BLaER1 treated with 17β-estradiol and CSF1 and Interleukin-3, amounts not matched to agents 10 nM and 100 nM (cell line): ENCODE data around the gene NSG1.
"Not testable (repeated sequence)": the region's sequence is repeated elsewhere in the genome, so short reads cannot be mapped to it uniquely, and the experiment has no call there.

Experiments used
- H3K27ac ChIP-seq, 11 experiments: shearing (Covaris generic); formaldehyde crosslinking; 2 replicates each; pipeline ENCODE4 v1.8.1; 2022
- H3K27me3 ChIP-seq, 11 experiments: shearing (Covaris generic); formaldehyde crosslinking; 2 replicates each; pipeline ENCODE4 v1.8.1; 2022
- H3K36me3 ChIP-seq, 11 experiments: shearing (Covaris generic); formaldehyde crosslinking; 2 replicates each; pipeline ENCODE4 v1.8.1; 2022
- H3K4me1 ChIP-seq, 10 experiments: shearing (Covaris generic); formaldehyde crosslinking; 2 replicates each; pipeline ENCODE4 v1.8.1; 2022
- H3K4me2 ChIP-seq, 11 experiments: shearing (Covaris generic); formaldehyde crosslinking; 2 replicates each; pipeline ENCODE4 v1.8.1; 2022
- H3K4me3 ChIP-seq, 10 experiments: shearing (Covaris generic); formaldehyde crosslinking; 2 replicates each; pipeline ENCODE4 v1.8.1; 2022
- H3K9ac ChIP-seq, 11 experiments: shearing (Covaris generic); formaldehyde crosslinking; 2 replicates each; pipeline ENCODE4 v1.8.1; 2022
- H3K9me3 ChIP-seq, 11 experiments: shearing (Covaris generic); formaldehyde crosslinking; replicated peaks in 1 of 11; 2 replicates each; pipeline ENCODE4 v1.8.1; 2022
- H4K20me1 ChIP-seq, 11 experiments: shearing (Covaris generic); formaldehyde crosslinking; 2 replicates each; pipeline ENCODE4 v1.8.1; 2022
- Cebpa-rat ChIP-seq, 11 experiments: shearing (Covaris generic); IDR thresholded peaks; 2 replicates each; pipeline ENCODE4 v1.8.1; 2022

NSG1 gene

GRCh38 chr4:4456816-4457578 lies 70.1 kb downstream of the NSG1 start:
- no peaks in the 10 kb centered on the region for H3K27me3 ChIP-seq
- no peaks in the 10 kb centered on the region for H3K4me1 ChIP-seq
- H4K20me1 ChIP-seq: peaks cover 0 to 13% (median 4%) of the 10 kb centered on the region in 11 experiments; a peak in 5 of 22 replicates
- no peak overlapping the region for H3K4me2 ChIP-seq
- no peak overlapping the region for H3K4me3 ChIP-seq
- H3K36me3 ChIP-seq: peaks cover 76 to 98% (median 89%) of the 10 kb centered on the region in 11 experiments
- no peak for TF ChIP-seq Cebpa-rat (IDR thresholded peaks at IDR 0.05)
- peaks cover 0 to 4% (median 0%) of the 10 kb centered on the region in 11 experiments; a peak in 1 of 22 replicates for H3K9me3 ChIP-seq
- H3K27ac ChIP-seq: no peak overlapping the region
- H3K9ac ChIP-seq: no peak overlapping the region

GRCh38 chr4:4457803-4458553 lies 71.1 kb downstream of the NSG1 start:
- no peaks in the 10 kb centered on the region for H3K4me1 ChIP-seq
- no peak overlapping the region for H3K27ac ChIP-seq
- no peak overlapping the region for H3K4me2 ChIP-seq
- TF ChIP-seq Cebpa-rat (IDR thresholded peaks at IDR 0.05): no peak
- no peak overlapping the region for H3K9ac ChIP-seq
- no peaks in the 10 kb centered on the region for H3K9me3 ChIP-seq
- H4K20me1 ChIP-seq: peaks cover 0 to 23% (median 4%) of the 10 kb centered on the region in 11 experiments; a peak in 7 of 22 replicates
- no peaks in the 10 kb centered on the region for H3K27me3 ChIP-seq
- H3K36me3 ChIP-seq: peaks cover 67 to 98% (median 85%) of the 10 kb centered on the region in 11 experiments
- no peak overlapping the region for H3K4me3 ChIP-seq

- Histone ChIP-seq H3K4me1 (no peaks in the 10 kb centered on the region), H3K4me2 (no peak overlapping the region), H3K9me3 (no peaks in the 10 kb centered on the region), H3K4me3 (no peak overlapping the region), H3K36me3 (peaks cover 55 to 92% (median 73%) of the 10 kb centered on the region in 11 experiments), H3K27me3 (no peaks in the 10 kb centered on the region), H3K9ac (no peak overlapping the region), H4K20me1 (peaks cover 0 to 26% (median 5%) of the 10 kb centered on the region in 11 experiments; a peak in 7 of 22 replicates), H3K27ac (no peak overlapping the region)
- no peak for TF ChIP-seq Cebpa-rat (IDR thresholded peaks at IDR 0.05)
Observed at GRCh38 chr4:4459181-4459580, 72.3 kb downstream of the NSG1 start.

- no peaks in the 10 kb centered on the region for H3K4me1 ChIP-seq
- TF ChIP-seq Cebpa-rat (IDR thresholded peaks at IDR 0.05): no peak
- no peak overlapping the region for H3K4me3 ChIP-seq
- H3K27me3 ChIP-seq: no peaks in the 10 kb centered on the region
- peaks cover 0 to 8% (median 6%) of the 10 kb centered on the region in 11 experiments; a peak in 10 of 22 replicates for H3K9me3 ChIP-seq
- peaks cover 0 to 26% (median 5%) of the 10 kb centered on the region in 11 experiments; a peak in 7 of 22 replicates for H4K20me1 ChIP-seq
- peaks cover 53 to 92% (median 73%) of the 10 kb centered on the region in 11 experiments for H3K36me3 ChIP-seq
- no peak overlapping the region for H3K27ac ChIP-seq
- no peak overlapping the region for H3K9ac ChIP-seq
- no peak overlapping the region for H3K4me2 ChIP-seq
Observed at GRCh38 chr4:4460759-4461158, 73.9 kb downstream of the NSG1 start.

GRCh38 chr4:4461178-4461577 lies 74.3 kb downstream of the NSG1 start:
- Histone ChIP-seq H3K4me3 (no peak overlapping the region), H3K36me3 (peaks cover 53 to 92% (median 73%) of the 10 kb centered on the region in 11 experiments), H3K9me3 (peaks cover 0 to 12% (median 10%) of the 10 kb centered on the region in 11 experiments; a peak in 14 of 22 replicates), H3K4me1 (no peaks in the 10 kb centered on the region), H3K27me3 (no peaks in the 10 kb centered on the region), H3K9ac (no peak overlapping the region), H3K4me2 (no peak overlapping the region), H4K20me1 (peaks cover 0 to 26% (median 5%) of the 10 kb centered on the region in 11 experiments; a peak in 7 of 22 replicates), H3K27ac (no peak overlapping the region)
- no peak for TF ChIP-seq Cebpa-rat (IDR thresholded peaks at IDR 0.05)

- H3K36me3 ChIP-seq: peaks cover 53 to 92% (median 73%) of the 10 kb centered on the region in 11 experiments
- H3K9ac ChIP-seq: no peak overlapping the region
- no peak overlapping the region for H3K4me2 ChIP-seq
- H3K4me1 ChIP-seq: no peaks in the 10 kb centered on the region
- no peak overlapping the region for H3K4me3 ChIP-seq
- H4K20me1 ChIP-seq: peaks cover 0 to 26% (median 5%) of the 10 kb centered on the region in 11 experiments; a peak in 7 of 22 replicates
- no peak overlapping the region for H3K27ac ChIP-seq
- peaks cover 6 to 19% (median 17%) of the 10 kb centered on the region in 11 experiments; a peak in 17 of 22 replicates for H3K9me3 ChIP-seq
- no peaks in the 10 kb centered on the region for H3K27me3 ChIP-seq
- no peak for TF ChIP-seq Cebpa-rat (IDR thresholded peaks at IDR 0.05)
Observed at GRCh38 chr4:4461850-4462249, 74.9 kb downstream of the NSG1 start.

GRCh38 chr4:4462970-4463369 lies 76.1 kb downstream of the NSG1 start:
- Histone ChIP-seq H4K20me1 (peaks cover 0 to 26% (median 5%) of the 10 kb centered on the region in 11 experiments; a peak in 7 of 22 replicates), H3K36me3 (peaks cover 52 to 90% (median 71%) of the 10 kb centered on the region in 11 experiments), H3K9ac (no peak overlapping the region), H3K9me3 (peaks cover 9 to 28% (median 23%) of the 10 kb centered on the region in 11 experiments; a peak in 17 of 22 replicates), H3K4me1 (no peaks in the 10 kb centered on the region), H3K4me2 (no peak overlapping the region), H3K27ac (no peak overlapping the region), H3K27me3 (no peaks in the 10 kb centered on the region), H3K4me3 (no peak overlapping the region)
- no peak for TF ChIP-seq Cebpa-rat (IDR thresholded peaks at IDR 0.05)

GRCh38 chr4:4465238-4465637 lies 78.3 kb downstream of the NSG1 start:
- not testable (repeated sequence) for H3K27me3 ChIP-seq, H3K9ac ChIP-seq, H3K27ac ChIP-seq, H3K4me3 ChIP-seq, H3K4me2 ChIP-seq, H3K4me1 ChIP-seq
- Histone ChIP-seq H4K20me1 (peaks cover 0 to 26% (median 5%) of the 10 kb centered on the region in 11 experiments; a peak in 7 of 22 replicates), H3K36me3 (peaks cover 56 to 90% (median 70%) of the 10 kb centered on the region in 11 experiments), H3K9me3 (peaks cover 9 to 33% (median 23%) of the 10 kb centered on the region in 11 experiments; a peak in 17 of 22 replicates)
